ACHN (cell line): ENCODE data around the gene CPA2.

Experiments used
- DNase-seq: peaks from one replicate; pipeline ENCODE4 v3.0.0-alpha.2; 2015
- in situ Hi-C: cut with HindIII; loops from 2 replicates; pipeline ENCODE4 v1.10.0; 2017; ENCODE audit warnings: low sequenced_read_pairs, low pct_ligation_motif_present, low pct_unique_long_range_greater_than_20kb

Gene CPA2

DNA sequence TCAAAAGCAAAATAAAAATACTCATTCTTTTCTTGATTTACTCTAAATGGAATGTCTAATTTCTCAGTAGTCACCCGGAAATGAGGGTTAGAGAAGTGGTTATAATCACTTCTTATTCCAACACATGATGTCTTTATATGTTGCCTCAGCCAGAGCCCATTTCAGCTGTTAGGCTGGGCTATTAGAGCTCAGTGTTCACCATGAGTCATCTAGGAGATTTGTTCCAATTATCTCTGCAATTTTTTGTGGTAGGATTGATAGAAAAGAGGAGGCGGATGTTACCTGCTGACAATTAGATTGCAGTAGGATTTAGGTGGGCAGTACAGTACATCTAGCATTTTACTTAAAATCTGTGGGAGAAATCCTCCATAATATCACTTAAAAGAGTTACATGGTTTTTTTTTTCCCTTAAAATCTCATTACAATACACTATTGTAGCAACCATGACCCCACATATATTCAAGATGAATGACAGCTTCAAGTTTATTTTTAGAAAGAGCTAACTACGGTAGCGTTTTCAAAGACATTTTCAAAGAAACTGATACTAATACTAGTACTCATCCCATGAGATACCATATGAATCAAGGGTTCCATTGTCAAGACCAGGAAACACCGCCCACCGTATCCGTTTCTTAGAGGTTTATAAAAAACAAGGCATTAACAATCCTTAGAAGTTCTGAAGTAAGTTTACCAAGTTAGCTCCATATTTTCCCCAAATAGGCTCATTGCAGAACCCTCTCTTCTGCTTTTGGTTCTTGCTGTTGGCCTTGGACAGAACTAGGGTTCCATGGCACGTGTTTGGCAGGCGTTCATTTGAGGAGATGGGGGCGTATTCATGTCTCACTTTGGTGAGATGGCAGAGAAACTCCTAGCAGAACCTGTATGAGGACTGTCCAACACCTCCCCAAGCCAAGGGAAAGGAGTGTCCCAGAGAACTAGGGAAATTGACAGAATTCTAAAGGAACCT is 10.4 kb downstream of the CPA2 start:
- in situ Hi-C loops: no loop called here
- no peak for DNase-seq

DNA sequence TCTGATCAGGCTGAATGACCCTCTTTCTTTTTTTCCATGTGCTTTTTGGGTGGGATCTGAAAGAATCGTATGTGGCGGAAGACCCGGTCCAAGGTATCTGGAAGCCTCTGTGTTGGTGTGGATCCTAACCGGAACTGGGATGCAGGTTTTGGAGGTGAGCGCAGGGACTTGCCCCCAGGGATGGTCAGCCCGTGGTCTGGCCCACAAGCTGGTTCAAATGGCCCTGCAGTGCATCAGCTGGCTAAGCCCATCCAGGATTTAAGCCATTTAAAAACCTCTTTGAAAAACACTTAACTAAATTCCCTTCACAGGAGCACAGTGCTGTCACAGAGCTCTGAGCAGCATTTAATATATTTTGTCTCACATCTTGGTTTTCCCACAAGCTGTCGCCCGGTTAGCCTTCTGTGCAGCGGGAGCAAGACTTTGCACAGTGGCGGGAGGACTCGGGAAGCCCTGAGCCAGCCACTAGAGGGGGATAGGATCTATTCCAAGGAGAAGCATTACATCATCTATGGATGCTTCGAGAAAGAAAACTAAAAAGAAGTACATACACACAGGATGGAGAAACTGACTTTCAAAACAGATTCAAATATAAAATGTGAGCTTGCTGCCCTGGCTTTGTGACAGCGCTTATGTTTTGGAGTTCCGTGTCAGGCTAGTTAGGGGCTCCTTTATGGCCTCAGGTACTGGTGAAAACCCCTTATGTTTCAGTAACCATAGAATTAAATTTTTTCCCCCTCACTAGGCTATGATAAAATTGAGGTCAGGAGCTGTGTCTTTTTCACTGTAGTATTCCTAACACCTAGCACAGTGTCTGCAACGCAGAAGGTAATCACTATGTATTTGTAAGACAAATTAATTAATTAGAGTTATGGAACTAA is 11.3 kb downstream of the CPA2 start:
- DNase-seq: peak; percentile 62
- in situ Hi-C loops: no loop called here

DNA sequence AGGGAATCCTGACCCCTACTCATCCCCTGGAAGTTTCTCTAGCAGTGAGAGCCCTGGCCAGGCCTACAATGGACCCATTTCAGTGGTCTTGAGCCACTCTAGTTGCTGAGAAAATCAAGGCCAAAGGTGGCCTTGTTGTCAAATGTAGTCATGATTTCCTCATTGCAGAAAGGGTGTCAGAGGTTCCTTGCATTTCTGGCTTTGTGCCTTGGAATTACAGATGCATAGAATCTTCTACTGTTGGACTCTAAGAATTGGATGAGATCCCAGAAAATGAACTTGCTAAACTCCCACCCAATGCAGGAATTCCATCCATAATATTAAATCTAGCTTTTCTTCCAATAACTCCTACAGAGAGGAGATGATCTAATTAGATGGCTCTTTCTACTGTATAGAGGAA is 12.2 kb downstream of the CPA2 start:
- in situ Hi-C loops: no loop called here
- DNase-seq: no peak

DNA sequence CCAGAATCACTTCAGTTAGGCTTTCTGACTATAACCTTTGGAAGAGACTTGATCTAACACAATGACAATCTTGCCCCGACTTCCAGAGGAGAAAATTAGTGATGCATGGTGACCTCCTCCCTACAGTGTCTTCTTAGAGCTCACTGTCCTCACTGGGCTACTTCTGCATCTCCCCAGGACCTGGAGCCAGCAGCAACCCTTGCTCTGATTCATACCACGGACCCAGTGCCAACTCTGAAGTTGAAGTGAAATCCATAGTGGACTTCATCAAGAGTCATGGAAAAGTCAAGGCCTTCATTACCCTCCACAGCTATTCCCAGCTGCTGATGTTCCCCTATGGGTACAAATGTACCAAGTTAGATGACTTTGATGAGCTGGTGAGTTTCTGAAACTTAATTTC is 12.6 kb downstream of the CPA2 start:
- in situ Hi-C loops: no loop called here
- no peak for DNase-seq

DNA sequence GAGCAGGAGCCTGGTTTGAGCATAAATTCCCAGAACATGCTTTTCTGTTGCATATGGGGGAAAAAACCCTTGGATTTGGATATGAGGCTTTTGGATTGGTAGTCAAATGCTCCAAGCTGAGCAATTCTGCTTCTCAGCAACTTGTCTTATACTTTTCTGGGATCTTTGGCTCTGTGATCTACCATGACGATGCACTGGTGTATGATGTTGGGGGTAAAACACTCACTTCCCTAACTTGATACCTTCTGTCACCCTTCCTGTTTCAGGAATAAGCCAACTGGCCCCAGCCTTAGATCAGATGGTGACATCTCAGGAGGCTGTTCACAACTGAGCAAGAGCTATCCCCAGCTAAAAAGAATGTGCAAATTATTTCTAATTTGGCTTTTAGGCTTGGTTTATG is 13.2 kb downstream of the CPA2 start:
- DNase-seq: no peak
- in situ Hi-C loops: no loop called here

DNA sequence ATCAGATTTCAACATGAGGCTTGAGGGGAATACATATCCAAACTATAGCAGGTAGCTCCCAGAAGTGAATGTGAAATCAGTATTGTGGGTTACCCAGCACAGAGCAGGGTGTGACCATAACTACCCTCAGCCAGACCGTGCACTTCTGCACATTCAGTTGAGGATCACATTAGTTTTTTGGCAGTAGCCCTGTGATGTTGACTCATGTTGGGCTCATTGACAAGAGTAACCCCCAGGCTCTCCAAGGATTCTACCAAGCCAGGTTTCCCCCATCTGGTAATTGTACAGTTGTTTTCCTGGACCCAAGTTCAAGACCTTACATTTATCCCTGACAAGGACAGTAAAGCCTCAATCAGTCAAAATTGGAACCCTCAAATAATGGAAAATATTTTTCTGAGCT is 14.6 kb downstream of the CPA2 start:
- DNase-seq: no peak
- in situ Hi-C loops: no loop called here

DNA sequence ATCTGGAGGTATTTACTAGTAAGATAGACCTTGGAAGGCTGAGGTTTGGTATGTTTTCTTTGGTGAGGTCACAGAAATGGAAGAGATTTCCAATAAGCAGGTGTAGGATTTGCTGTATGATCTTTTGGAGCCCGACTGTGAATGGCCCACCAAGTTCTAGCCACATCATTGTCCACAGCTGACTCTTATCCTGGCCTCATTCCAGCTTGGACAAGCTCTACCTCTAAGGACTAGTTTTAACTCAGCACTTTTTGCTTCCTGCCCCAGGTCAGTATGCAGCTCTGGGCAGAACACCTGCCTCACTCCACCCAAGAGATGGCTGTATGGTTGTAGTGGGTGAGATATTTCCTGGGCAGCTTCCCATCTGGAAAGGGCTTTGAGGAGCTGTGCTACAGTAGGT is 20.2 kb downstream of the CPA2 start:
- in situ Hi-C loops: no loop called here
- no peak for DNase-seq

DNA sequence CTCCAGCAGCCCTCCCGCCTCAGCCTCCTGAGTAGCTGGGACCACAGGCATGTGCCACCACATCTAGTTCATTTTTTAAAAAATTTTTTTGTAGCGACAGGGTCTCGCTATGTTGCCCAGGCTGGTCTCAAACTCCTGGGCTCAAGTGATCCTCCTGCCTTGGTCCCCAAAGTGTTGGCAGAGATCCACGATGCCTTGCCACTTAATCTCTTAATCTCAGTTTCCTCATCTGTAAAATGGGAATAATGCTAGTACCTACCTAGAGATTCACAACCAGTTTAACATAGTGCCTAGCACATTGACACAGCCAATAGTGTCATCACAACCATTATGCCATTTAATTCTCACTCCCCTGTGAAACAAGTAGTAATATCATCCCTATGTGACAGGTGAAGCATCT is 21.5 kb downstream of the CPA2 start:
- DNase-seq: no peak
- in situ Hi-C loops: no loop called here

DNA sequence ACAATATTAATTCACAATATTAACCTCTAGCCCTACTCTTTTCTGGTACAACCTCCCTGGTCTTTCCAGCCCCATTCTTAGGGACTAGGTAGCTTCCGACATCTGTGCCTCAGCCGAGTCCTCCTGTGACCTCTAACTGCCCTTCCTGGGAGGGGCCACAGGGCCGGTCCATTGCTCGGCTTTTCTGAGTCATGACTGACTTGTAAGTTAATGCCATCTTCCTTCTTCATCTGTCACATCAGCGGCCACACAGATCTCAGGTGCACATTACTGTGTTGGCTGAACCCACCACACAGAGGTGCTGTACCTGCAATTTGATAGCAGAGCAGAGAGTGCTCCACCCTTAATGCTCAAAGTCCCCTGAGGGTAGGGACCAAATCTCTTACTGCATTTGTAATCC is 22.2 kb downstream of the CPA2 start:
- in situ Hi-C loops: no loop called here
- DNase-seq: no peak

DNA sequence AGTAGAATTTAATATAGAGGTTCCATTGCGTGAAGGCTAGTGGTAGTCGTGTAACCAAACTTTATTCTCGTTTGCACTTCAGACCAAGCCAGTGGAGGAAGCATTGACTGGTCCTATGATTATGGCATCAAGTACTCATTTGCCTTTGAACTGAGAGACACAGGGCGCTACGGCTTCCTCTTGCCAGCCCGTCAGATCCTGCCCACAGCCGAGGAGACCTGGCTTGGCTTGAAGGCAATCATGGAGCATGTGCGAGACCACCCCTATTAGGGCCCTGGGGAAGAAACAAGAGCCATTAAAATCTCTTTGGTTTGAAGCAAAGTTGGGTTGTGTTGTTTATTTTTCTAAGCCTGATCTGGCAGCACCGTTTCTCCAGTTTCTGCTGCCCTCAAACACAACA is 22.8 kb downstream of the CPA2 start:
- no peak for DNase-seq
- in situ Hi-C loops: no loop called here

DNA sequence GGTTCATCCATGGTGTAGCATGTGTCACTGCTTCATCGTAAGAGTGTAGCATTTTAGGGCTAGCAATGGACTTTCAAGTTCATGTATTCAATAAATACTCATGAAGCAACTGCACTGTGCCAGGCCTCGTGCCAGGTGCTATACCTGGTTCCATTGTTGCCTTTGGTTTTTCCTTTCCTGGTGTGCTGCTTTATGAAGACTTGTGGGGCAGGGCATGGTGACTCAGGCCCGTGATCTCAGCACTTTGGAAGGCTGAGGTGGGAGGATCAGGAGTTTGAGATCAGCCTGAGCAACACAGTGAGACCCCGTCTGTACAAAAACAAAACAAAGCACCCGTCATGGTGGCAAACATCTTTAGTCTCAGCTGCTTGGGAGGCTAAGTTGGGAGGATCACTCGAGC is 24.1 kb downstream of the CPA2 start:
- in situ Hi-C loops: no loop called here
- peak; percentile 23 for DNase-seq

DNA sequence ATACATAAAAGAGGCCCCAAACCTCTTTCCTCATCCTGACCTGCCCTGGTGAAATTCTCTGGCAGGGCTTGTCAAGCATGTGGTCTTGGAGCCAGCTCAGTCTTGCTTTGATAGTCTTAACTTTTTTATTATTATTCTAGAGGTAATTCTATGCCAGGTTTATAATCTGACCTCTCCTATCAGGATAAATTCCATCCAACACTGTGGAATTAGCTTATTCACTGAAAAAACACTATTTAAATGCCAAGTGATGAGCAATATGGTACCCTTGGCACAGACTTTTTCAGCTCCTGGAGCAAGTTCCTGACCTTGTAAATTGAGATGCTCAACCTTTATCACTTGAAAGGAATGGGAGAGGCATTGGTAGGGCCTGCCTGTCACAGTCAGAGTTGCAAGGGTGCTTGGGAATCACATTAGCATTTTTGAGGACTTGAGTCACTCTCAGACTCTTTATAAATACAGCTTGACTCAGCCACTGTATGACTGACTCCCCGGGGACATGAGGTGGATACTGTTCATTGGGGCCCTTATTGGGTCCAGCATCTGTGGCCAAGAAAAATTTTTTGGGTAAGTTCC is 26.1 kb downstream of the CPA2 start, which contains the start of gene CPA4:
Gene CPA4, plus strand, starts transcription at position 480 of the 576 bp plus-strand sequence. Its CDS starts 20 bp downstream, at position 500.
- in situ Hi-C loops: no loop called here
- DNase-seq: peak; percentile 22

DNA sequence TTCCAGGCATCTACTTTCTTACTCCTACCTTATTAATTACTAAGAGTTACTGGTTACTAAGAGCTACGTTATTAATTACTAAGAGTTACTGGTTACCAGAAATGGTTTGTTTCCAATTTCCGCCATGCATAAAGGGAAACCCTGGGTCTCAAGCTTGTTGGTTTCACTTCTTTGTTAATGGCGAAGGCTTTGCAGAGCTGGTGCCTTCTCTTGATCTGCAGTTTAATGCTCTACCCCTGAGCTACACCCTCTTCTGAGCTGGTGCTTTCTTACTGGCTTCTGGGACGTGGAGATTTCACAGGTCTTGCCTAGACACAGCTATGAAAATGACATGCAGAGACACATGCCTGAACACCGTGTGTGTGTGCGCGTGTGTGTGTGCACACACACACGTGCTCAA is 26.9 kb downstream of the CPA2 start:
- in situ Hi-C loops: no loop called here
- no peak for DNase-seq

DNA sequence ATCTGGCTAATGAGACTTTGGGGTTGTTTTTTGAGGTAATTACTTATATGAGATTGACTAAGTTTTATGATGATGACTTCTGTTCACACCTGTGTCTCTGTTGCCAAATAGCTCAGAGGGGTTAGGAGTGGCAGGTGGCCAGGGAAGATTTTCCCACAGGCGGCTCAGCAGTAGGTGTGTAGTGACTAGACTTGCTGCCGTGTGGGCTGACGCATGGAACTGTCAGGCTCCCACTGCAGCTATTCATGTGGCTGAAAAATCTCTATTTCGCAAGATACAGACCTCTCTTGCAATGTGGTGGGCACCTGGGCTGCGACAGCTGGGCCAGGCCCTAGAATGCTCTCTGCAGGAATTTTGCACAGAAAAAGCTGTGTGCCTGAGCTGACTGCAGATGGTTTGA is 27.7 kb downstream of the CPA2 start:
- in situ Hi-C loops: no loop called here
- DNase-seq: no peak

DNA sequence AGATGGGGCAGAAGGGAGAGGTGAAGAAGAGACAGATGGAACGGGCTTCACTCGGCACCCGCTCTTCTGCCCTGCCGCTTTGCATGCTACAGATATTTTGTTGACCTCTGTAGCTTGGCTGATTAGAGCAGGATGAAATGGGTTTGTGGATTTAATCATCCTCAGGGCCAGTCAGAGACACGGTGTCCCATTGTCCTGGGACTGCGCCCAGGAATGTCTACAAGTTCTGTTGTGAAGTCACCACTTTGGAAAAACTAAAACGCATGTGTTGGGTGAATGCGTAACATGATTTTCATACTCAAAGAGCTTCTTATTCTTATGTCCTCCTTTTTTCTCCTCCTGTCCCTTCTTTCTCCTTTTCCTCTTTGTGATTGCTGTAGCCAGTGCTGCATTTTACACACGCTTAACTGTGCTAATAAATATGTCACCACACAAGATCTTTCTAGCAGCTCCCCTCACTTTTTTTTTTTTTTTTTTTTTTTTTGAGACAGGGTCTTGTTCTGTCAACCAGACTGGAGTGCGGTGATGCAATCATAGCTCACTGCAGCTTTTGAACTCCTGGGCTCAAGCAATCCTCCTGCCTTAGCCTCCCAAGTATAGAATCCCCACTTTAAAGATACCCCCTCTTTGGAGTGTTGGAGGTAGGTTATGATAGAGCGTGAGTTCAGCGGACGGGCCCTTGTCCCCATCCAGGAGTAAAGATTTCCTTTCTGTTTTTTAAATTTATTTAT is 29.7 kb downstream of the CPA2 start:
- in situ Hi-C loops: no loop called here
- no peak for DNase-seq

DNA sequence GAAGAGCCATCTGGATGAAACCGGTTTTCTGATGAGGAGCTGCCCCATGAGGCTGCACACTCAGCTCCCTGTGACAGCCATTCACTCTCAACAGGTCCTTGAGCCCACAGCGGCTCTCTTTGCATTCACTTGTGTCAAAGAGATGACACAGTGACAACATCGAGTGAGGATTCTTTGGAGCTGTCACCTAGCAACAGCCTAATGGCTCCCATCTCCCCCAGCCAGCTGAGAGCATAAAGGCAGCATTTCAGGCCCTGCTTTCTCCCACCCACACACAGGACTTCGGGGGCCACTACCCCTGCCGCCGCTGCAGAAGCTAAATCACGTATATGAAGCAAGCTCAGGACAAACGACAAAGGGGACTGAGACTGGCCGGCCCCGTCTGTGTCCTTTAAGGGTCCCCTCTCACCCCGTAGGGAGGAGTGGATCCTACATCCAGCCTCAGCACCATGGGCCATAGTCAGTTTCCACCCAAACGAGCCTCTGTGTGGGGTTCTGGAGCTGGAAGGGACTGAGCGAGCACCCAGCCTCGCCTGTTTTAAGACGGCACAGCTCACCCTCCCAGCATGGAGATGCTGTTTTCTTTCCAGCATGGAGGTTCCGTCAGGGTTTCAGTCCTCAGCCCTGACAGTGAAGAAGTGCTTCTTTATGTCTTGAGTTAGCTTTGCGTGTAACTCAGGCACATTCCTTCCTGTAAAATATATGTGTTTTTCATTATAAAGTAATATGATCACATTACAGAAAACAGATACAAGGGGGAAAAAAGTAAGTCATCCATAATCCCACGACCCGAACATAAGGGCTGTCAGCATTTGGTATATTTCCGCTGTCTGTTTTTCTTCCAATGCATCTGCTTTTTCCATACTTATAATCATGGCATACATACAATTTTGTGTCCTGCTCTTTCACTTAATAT is 31.2 kb downstream of the CPA2 start:
- in situ Hi-C loops: no loop called here
- DNase-seq: no peak

DNA sequence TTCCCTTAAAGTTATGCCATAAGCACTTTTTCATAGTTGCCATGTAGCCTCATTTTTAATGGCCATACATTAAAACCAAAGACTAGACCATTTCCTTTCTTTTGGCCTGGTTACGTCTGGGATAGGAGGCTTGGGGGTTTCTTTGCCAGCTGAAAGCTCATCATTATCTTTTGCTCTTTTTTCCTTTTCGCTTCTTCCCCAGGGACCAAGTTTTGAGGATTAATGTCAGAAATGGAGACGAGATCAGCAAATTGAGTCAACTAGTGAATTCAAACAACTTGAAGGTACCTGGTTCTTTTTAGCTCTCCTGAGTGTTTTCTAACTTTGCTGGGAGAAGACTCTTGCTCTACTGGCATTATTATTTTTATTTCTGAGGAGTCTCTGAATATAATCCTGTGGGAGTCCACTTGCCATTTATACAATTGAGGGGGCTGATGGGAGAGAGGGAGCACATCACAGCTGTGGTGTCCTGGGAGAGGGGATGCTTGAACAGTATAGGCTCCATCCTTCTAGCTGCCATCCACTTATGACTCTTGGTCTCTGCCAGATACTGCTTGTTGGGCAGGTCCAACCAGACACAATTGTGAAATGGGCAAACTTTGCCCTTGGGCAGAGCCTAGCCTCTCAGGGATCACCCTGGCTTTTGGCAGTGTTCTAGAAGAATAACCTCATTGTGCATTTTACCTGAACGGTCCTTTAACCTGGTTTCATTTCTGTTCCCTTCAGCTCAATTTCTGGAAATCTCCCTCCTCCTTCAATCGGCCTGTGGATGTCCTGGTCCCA is 32.1 kb downstream of the CPA2 start:
- no peak for DNase-seq
- in situ Hi-C loops: no loop called here
